ENCODE data around the gene NAA20.

The NAA20 gene

DNA sequence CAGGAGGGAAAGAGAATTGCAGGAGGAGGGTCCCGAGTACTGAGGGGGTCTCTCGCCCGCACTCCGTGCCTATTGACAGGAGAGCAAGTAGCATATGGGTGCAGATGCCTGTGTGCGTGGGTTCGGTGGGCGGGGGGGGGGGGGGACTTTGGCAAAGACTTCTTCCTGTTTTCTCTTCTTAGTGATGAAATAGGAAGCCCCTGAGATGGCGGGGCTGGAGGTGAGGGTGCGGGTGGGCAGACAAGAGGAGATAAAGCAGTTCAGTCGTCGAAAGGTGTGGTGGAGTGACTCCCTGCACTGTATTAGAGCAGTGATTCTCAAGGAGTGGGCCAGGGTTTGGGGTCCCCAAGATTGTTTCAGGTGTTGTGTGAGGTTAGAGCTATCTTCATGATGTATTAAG lies 3.7 kb downstream of the NAA20 start:
- ATAC-seq, result no peak

DNA sequence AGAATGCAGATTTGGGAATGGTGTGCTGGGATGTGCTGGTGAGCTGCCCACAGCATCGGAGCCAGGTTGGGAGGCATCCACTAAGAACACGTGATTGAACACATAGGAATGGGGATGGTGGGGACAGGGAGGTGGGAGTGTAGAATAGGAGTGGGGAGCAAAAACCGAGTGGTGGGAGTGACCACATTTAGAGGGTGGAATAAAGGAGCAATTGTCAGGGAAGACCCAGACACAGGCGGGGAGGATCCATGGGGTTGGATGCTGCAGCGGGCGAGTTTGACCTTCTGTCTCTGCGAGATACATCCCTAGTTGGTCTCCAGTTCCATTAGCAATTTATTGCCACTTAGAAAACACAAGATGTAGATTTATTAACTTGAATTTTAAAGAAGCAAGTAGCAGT lies 4.7 kb downstream of the NAA20 start:
- no peak for ATAC-seq

DNA sequence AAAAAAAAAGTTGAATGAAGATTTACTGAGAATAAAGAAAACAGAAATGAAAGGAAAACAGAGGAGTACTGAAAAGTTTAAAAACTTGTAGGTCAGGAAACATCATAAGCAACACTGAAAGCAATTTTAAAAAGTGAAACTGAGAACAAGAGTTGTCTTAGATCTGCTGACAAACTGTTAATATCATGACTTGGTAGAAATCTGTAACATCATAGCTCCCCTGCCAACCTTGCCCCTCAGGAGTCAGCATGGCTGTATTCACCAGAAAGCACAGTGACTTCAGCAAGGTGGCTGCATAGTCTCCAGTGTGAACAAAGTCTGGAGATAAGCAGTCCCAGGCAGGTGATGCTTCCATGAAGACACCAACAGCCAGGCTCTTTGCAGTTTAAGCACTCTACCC lies 5.3 kb downstream of the NAA20 start:
- peak; percentile 78 to 84 for ATAC-seq

DNA sequence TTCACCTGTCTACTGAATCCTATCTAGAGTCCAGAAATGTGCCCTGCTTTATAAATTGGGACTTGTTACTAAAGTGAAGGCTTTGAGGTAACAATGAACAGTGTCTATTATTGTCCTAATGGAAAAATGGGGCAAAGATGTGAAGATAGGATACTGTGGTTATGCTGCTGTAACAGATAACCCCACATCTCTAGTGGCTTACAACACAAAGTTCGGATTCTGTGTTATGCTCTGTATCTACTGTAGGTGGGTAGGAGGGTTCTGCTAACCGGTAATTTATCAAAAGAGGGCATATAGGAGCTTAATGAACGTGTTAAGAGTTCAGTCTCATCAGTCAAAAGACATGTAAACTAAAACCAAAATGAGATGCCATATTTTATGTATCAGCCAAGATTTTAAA lies 6.2 kb downstream of the NAA20 start:
- ATAC-seq, result no peak

DNA sequence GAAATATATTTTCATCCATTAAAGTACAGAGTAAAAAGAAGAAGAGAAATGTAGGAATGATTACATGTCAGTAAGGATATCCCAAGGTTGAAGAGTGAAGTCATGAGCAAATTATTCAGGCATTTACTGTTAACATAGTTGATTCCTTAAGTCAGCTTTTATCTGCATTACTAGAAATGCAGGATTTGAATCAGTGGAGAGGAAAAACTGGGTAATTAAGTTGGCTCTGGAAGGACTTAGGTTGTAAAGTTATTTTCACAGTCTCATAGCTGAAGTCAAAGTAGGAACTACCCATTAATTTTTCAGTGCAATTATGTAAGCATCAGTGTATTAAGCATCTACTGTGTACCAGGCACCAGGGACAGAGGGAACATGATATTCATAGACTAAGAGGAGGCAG lies 7.8 kb downstream of the NAA20 start:
- ATAC-seq, result no peak

DNA sequence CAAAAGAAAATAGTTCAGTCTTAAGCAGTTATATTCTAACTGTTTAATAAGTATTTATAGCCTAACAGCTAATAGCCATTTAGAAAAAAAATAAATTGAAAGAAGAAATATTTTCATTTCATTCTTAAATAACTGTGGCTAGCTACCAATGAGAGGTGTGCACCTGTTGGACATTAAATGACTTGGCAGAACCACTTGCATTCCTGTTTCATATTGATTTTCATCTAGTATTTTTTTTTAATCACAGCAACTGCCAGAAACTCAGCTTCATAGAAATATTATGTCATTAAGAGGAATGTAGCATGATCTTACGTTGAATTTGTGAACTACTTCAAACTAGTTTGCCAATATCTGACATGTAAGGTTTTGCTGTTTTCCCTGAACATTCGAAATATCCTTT lies 10.1 kb downstream of the NAA20 start:
- ATAC-seq, result no peak

DNA sequence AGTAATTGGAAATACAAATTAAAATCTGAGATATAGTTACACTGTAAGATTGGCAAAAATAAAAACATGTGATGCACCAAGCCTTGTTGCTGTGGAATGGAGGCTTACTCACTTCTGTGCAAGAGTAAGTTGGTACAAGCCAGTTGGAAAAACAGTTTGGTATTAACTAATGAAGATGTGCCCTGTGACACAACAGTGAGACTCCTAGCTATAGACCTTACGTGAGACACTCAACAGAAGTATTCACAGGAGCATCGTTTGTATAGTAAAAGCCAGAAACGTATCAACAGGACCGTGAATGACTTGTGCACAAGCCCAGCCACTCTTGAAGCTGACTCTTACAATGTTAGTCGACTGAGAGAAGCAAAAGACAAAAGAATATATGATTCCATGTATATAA lies 14.6 kb downstream of the NAA20 start:
- ATAC-seq, result no peak

DNA sequence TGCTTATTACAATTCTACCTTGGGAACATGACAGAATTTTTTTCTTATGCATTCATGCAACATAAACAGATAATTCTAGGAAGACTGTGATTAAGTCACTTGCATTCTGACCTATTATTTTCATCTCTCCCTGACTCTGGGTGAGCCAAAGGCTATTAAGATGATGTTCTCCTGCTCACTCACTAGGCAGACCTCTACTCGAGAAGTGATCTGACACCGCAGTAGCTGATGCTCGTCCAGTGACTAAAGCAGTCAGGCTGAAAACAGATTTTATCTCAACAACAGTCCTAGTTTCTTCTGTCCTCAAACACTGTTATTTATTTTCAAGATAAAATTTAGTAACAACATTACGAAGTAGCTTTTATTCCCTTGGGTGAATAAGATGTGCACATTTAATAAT lies 17.3 kb downstream of the NAA20 start:
- ATAC-seq, result no peak

DNA sequence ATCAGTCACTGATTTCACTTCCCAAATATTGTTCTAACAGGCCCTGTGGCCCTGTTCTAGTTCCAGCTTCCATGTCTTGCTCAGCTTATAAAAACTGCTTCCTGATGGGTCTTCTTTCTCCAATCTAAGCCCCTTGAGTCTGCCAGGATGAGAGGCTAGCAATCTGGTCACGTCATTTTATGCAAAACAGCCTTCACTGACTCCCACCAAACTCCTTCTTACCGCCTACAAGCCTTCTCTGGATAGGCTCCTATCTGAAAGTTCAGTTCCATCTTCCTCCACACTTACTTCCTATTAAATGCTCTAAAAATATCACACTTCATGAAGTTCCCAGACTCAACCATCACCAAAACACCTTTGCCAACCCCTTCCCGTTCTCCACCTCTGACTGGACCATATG lies 19.6 kb downstream of the NAA20 start:
- no peak for ATAC-seq

DNA sequence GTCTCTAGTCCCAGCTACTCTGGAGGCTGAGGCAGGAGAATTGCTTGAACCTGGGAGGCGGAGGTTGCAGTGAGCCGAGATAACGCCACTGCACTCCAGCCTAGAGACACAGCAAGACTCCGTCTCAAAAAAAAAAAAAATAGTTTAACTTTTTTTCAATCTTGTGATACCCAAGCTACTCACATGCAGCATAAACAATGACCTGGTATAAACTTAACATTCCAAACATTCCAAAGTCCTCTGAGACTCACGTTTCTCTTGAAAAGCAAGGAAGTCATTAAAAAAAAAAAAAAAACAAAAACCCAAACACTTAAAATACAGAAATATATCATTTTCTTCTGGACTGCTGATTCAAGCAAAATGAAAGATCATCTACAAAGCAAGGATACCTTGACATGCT lies 20.8 kb downstream of the NAA20 start:
- ATAC-seq, result no peak

DNA sequence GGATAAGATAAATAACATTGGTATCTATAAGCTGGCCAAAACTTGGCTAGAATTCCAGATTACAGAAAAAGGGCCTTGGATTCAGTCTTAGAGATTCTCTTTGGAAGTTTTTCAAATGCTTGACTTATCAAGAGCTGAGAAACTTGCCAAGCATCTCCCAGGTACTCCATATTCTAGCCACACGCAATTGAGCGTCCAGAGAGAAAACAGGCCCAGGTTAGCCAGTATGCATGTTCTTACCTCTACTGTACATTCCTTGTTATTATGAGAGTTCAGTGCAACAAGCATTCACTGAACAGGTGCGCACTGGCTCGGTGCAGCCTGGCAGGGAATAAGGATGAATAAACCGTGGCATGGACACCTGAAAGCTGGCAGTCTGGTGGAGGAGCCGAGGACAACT lies 21.4 kb downstream of the NAA20 start:
- no peak for ATAC-seq

DNA sequence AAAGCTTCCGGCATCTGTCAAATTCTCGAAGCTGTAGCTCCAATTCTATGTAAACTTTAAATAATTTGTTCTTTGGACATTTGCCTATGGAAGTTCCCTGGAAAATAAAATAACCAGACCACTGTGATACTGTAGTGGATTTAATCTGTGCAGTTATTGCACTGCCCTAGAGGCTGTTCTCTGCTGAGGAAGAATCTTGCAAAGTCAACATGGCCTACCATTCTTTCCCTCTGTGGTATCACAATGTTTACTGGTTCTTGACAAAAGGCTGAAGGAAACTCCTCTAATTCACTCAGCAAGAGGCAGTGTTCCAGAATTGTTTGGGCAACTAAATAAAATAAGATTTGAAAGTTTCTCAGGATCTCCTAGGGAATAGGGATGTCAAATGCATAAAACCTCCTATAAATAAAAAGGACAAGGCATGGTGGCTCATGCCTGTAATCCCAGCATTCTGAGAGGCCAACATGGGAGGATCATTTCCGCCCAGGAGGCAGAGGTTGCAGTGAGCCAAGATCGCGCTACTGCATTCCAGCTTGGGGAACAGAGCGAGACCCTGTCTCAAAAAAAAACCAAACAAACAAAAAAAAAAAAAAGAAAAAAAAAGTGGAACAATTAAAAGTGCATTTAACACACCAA lies 22.7 kb downstream of the NAA20 start:
- no peak for ATAC-seq

DNA sequence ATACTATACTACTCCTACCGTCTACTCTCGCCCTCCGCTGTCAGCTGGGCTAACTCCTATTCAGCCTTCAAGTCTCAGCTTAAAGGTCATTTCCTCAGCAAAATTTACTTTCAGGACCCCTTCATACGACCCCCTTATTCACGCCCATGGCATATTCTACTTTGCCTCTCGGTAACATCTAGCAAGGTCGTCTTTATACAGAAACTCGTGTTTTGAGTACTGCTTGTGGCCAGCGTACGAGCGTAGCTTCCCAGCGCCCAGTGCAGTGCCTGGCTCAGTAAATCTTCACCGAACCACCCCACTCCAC lies 34.6 kb downstream of the NAA20 start:
- peak in 1 of 2 donors; percentile 10 for ATAC-seq

DNA sequence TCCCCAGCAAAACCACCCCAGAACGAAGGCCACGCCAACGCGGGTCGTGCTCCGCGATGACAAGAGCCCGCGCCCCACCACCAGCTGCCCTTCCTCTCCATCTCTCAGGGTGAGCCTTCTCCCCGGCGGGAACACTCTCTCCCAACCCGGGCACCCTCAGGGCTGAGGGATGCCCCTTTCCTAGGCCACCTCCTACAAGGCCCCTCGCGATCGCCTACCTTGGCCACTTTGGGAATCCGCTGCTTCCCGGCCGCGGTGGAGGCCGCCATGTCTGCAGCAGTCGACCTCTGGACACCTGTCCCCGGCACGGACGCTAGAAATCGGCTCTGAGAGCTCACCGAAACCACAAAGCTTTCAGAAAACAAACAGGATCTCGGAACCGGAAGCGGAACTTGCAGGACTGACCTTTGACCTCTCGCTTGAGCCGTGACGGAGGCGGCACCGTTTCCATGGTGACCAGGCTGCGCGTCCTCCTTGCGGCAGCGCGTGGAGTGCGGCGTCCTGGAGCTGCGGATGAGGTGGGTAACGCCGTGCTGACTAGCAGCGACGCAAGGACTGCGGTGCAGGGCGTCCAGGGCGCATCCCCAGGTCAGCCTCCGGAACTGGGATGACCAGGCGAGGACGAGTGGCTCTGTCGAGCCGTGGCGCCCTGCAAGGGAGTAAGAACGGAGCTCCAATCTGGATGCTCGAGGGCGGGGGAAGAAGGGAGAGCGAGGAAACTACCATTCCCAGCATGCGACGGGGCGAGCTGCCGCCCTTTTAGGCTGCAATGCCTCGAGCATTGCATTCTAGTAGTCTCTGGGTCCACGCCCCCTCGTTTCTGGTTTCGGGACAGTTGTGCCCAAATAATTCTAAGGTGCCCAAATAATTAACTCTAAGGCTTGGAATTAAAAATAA lies 35.2 kb downstream of the NAA20 start, which contains the start of the genes CFAP61 and CRNKL1:
TSS of gene CFAP61 (plus strand) at position 459 of the 897 bp plus-strand sequence. CDS start 4,122 bp downstream, outside the sequence.
TSS of gene CRNKL1 (minus strand) at position 393 of the 897 bp plus-strand sequence. CDS start at position 269, 124 bp downstream.
- peak; percentile 96 to 97 for ATAC-seq

DNA sequence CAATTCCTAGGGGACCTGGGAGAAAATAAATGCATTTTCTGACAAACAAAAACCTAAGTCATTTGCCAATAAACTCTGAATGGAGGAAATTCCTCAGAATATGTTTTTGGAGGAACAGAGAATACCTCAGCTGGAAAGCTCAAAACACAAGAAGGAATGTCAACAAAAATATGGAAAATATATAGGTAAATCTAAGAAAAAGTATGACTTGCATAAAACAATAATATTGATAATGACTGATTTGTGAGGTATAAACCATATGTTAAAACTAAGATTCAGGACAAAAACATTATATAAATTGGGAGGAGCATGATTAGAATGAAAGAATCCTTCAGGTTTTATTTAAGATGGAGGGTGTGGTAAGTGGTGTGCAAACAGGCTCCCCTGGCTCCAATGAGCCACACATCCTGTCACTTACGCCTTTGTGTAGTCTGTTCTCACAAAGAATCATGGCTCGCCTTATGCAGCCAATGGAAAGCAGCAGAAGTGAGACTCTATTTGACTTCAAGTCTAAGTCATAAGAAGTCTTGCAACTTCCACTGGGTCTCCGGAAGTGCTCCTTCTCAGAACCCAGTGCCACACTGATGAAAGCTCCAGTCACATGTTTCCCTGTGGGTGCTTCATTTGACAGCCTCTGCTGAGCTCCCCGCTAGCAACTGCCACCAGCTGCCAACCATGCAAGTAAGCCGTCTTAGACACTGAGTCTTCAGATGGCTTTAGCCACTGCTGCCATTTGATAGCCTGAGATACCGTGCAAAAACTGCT lies 43.3 kb downstream of the NAA20 start:
- ATAC-seq, result no peak

DNA sequence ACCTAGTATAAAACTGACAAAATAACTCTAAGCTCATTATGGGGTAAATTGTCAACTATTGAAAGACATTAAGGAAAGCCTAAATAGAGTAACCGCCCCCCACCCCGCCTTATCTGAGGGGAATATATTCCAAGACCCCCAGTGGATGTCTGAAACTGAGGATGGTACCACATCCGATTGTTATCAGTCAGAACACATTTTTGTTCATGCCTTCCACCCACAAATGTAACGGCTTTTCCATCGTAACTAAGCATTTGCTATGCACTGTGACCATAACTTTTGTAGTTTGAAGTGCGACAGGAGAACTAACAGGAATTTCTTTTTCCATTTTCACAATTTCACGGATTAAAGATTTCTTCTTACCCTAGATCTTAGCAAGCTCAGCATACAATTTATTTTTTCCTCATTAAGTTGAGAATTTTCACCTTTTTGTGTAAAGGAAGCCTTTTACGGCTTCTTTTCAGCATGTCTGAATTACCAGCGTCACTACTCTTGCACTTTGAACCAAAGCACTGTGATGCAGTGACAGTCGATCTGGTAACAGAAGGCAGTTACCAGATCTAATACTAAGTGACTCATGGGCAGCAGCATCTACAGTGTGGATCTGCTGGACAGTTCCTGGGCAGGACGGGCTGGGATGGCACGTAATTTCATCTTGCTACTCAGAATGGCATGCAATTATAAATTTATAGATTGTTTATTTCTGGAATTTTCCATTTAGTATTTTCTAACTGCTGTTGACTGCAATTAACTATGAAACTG lies 47.0 kb downstream of the NAA20 start:
- ATAC-seq, result no peak

DNA sequence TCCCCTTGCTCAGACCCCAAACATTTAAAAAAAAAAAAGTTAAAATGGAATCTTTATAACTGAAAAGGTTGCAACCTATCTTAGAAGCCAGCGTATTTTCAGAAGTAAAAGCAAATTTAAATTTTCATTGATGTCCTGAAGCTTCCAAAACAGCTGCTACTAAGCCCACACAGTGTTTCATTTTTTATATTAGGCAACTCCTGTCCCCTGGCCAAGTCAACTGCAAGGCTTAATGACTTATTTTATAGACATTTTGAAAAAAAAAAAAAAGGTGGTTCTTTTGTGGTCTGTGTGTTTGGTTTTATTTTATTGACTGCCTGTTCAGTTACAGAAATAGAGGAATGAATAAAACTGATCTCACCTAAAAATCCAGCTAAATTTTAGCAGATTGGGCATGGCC lies 48.2 kb downstream of the NAA20 start:
- ATAC-seq, result no peak

DNA sequence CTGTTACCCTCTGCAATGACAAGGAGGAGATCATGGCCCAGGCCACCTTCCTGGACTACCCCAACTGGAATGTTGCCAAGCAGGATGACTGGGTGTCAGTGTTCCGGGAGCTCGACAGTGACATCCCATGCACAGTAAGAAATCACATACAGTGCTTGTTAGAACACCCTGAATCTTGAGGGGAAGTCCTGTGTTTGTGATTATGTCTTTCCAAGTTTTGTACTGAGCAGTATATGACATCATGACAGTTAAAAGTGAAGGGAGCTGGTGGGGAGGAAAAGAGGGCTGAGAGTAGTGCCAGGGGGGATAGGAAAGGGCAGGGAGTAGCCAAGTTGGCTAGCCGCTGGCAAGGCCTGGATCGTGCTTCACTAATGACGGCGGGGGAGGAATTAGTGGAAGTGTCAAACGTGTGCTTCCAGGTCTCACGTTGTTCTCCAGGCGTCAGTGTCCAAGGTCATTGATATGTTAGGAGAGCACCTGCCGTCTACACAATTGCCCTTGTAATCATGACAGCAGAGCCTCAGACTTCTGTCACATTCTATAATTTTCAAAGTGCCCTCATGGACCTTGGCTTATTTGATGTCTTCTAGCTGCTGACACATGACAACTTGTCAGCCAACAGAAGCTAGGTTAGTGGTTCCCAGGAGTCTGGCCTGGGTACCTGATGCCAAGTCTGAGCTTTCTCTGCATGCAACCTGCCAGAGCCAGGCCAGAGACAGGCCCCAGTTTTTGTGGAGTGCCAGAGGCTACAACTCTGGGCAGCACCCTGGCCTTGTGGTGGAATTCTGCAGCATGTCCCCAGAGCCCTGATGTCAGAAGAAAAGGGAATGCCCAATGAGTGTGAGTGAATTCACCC lies 53.9 kb downstream of the NAA20 start:
- ATAC-seq, result no peak

DNA sequence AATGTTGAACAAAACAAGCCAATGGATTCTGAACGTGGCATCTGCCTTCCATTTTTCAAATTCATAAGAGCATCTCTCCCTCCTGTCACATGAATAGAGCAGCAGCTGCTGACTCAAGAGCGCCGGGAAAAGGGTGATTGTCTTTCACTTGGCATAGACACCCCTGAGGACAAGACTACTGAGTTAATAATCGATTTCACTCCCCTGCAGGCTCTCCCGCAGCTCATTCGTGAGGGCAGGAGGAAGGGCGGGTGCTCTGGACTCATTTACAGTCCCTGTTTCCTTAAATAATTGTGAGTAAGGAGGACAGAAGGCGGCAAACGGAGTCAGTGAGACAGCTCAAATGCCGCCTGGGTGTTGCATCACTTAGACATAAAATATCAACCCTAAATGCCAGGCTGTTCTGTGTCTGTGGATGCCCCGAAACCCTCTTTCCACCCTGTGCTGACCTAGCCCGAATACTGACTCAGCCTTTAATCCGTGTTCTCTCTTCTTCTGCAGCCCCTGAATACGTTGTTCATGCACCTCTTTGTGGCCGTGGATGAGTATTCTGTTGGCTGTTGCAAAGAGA lies 56.7 kb downstream of the NAA20 start:
- ATAC-seq, result no peak

DNA sequence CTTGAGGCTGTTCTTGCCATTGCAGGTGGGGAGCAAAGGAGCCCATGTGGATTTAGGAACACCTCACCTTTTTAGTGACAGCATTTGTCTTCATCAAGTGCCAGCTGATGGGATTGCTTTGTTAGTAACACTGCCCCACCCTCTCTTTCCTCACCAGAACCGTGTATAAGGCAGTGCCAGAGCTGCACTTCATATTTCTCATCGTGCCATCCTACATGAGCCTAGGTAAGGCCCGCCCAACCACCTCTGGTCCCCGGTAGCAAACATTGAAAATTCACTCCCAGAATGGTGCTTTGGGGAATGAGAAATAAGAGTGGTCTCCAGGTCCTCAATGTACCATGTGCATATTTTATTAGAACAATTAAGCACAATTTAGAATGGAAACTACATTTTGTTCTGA lies 57.9 kb downstream of the NAA20 start:
- ATAC-seq, result no peak

DNA sequence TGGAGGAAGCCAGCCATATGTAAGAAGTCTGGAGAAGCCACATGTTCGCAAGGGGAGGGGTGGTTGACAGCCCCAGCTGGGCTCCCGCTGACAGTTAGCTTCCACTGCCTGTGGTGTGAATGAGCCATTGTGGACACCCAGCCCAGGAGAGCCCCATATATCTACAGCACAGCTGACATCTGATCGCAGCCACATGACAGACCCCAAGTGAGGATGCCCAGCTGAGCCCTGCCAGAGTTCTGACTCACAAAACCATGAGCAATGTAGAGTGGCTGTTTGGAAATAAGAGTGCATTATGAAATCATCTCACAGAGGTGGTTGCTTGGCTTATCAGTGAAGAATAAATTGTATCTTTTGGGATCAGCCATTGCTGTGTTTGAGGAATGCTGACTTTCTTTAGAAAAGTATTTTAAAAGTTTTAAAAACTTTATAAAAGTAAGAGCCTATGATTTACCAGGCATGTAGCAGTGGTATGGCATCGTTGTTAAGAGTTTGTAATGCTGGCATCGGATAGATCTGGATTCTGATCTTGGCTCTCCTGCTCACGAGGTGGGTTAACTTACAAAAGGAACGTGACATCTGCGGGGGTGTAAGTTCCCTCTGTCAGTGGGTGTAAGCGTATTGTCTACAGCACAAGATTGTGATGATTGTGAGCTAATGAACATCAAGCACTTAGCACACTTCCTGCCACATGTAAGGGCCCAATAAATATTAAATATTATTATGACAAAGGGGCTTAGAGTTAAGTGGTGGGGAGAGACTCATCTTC lies 59.3 kb downstream of the NAA20 start:
- ATAC-seq, result no peak
